HG02759 (cell line): ENCODE data around the gene ZNF418.

ENCODE experiments used
- ATAC-seq: cut with Tn5 transposase; IDR thresholded peaks from one replicate; pipeline ENCODE4 v1.9.1; 2021; ENCODE audit warnings: mild to moderate bottlenecking, moderate library complexity; ENCODE audit not compliant: unreplicated experiment

ZNF418 gene

GRCh38 chr19:57934820-57935665 is at the start of gene ZNF418:
ZNF418 (minus strand) TSS chr19:57935402; CDS start chr19:57933822, 1,580 bp downstream.
- ATAC-seq: no peak

- no peak for ATAC-seq
These were observed 43.5 kb upstream of the ZNF418 start for GRCh38 chr19:57978586-57979289.

GRCh38 chr19:57974434-57974833 is 39.2 kb upstream of the ZNF418 start, which contains the start of gene C19orf18:
C19orf18 (minus strand) TSS chr19:57974534; CDS start chr19:57974432, 102 bp downstream.
- no peak for ATAC-seq

GRCh38 chr19:57964761-57965160 is 29.6 kb upstream of the ZNF418 start:
- no peak for ATAC-seq

GRCh38 chr19:57961785-57962184 is 26.6 kb upstream of the ZNF418 start:
- no peak for ATAC-seq

GRCh38 chr19:57954996-57955395 is 19.8 kb upstream of the ZNF418 start:
- ATAC-seq: no peak

GRCh38 chr19:57949702-57950101 is 14.5 kb upstream of the ZNF418 start:
- no peak for ATAC-seq

- no peak for ATAC-seq
These were observed 14.1 kb upstream of the ZNF418 start for GRCh38 chr19:57949296-57949695.

GRCh38 chr19:57947419-57948134 is 12.4 kb upstream of the ZNF418 start, which contains the start of gene ZNF256:
ZNF256 (minus strand) TSS chr19:57947706; CDS start chr19:57947474, 232 bp downstream.
- ATAC-seq: peak; percentile 94

- no peak for ATAC-seq
These were observed 11.9 kb upstream of the ZNF418 start for GRCh38 chr19:57947088-57947418.

GRCh38 chr19:57946316-57946715 is 11.1 kb upstream of the ZNF418 start:
- ATAC-seq: no peak

- ATAC-seq: no peak
These were observed 6.4 kb upstream of the ZNF418 start for GRCh38 chr19:57941593-57941992.

GRCh38 chr19:57935731-57936130 is 529 bp upstream of the ZNF418 start:
- ATAC-seq: no peak

- no peak for ATAC-seq
These were observed 7.6 kb downstream of the ZNF418 start for GRCh38 chr19:57927587-57927986.

GRCh38 chr19:57916168-57916995 is 18.8 kb downstream of the ZNF418 start, which contains the start of gene ZNF417:
ZNF417 (minus strand) TSS chr19:57916592; CDS start chr19:57916411, 181 bp downstream.
- peak; percentile 99 for ATAC-seq

- no peak for ATAC-seq
These were observed 20.7 kb downstream of the ZNF418 start for GRCh38 chr19:57914531-57914930.

- no peak for ATAC-seq
These were observed 27.8 kb downstream of the ZNF418 start for GRCh38 chr19:57907394-57907793.

GRCh38 chr19:57905258-57905657 is 29.9 kb downstream of the ZNF418 start:
- ATAC-seq: no peak

GRCh38 chr19:57903618-57904184 is 31.5 kb downstream of the ZNF418 start:
- no peak for ATAC-seq

- ATAC-seq: no peak
These were observed 34.9 kb downstream of the ZNF418 start for GRCh38 chr19:57900311-57900710.
